GM23248 (cell line): ENCODE data around the gene PHACTR3.

Source experiments
- EZH2 ChIP-seq: fragments of 200-600 bp; sonication (generic); IDR thresholded peaks from 2 replicates; pipeline ENCODE4 v1.6.1; 2018; ENCODE audit warnings: antibody characterized with exemption, mild to moderate bottlenecking; ENCODE audit not compliant: insufficient read depth, poor library complexity, severe bottlenecking
- EZH2phosphoT487 ChIP-seq: fragments of 200-600 bp; sonication (generic); IDR thresholded peaks from 2 replicates; pipeline ENCODE4 v1.6.1; 2018; ENCODE audit warnings: antibody characterized with exemption, moderate library complexity, mild to moderate bottlenecking, low read depth; ENCODE audit not compliant: insufficient read depth

DNA sequence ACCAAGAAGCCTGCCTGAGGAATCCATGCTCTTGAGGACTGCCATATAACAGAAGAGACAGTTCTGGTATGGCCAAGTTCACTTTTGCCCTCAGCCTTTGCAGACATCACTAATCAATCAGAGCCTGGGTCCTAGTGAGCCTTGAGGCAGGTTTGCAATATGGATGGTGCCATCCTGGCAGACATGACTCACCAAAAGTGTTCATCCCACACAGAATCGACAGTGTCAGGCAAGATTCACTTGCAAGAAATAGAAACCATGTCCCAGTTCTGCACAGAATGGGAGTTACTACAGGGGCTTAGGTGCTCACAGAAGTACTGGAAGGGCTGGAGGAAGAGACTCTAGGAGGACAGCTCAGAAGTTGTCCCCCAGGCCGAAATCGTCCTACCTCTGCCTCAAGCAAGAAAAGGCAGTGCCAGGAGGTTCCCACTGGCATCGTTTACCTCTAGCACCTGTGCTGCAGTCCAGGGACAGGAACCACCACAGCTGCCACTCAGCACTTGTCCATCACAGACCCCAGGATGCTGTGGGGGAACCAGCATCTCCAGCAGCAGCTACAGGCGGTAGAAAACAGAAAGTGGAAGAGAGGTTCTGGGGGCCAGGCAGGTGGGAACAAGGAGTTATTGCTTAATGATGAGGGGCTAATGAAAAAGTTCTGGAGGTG lies 42.6 kb upstream of the PHACTR3 start:
- TF ChIP-seq EZH2phosphoT487 (no peak), EZH2 (no peak)
